SHP77 treated with DMSO at 0.1 percent for 48 hours (cell line): ENCODE results near the gene SLC25A33.
"Not testable (repeated sequence)": the region's sequence is repeated elsewhere in the genome, so short reads cannot be mapped to it uniquely, and the experiment has no call there.

Source experiments
- DNase-seq: peaks from one replicate; lab custom pipeline; 2025; lab: John Stamatoyannopoulos, UW

SLC25A33 gene

DNA sequence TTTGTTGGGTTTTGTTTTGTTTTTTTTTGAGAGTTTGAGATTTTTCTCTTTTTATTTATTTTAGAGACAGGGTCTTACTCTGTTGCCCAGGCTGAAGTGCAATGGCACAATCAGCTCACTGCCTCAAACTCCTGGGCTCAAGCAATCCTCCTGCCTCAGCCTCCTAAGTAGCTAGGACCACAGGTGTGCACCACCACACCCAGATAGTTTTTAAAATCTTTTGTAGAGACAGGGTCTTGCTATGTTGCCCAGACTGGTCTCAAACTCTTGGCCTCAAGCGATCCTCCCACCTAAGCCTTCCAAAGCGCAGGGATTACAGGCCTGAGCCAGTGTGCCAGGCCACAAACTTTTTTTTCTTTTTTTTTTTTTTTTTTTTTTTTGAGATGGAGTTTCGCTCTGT lies 85.8 kb downstream of the SLC25A33 start:
- DNase-seq, result not testable (repeated sequence)

- DNase-seq, result no peak
Observed at GRCh38 chr1:9626201-9626608, 86.9 kb downstream of the SLC25A33 start.

- DNase-seq, result no peak
Observed at GRCh38 chr1:9628541-9629444, 89.5 kb downstream of the SLC25A33 start.

DNA sequence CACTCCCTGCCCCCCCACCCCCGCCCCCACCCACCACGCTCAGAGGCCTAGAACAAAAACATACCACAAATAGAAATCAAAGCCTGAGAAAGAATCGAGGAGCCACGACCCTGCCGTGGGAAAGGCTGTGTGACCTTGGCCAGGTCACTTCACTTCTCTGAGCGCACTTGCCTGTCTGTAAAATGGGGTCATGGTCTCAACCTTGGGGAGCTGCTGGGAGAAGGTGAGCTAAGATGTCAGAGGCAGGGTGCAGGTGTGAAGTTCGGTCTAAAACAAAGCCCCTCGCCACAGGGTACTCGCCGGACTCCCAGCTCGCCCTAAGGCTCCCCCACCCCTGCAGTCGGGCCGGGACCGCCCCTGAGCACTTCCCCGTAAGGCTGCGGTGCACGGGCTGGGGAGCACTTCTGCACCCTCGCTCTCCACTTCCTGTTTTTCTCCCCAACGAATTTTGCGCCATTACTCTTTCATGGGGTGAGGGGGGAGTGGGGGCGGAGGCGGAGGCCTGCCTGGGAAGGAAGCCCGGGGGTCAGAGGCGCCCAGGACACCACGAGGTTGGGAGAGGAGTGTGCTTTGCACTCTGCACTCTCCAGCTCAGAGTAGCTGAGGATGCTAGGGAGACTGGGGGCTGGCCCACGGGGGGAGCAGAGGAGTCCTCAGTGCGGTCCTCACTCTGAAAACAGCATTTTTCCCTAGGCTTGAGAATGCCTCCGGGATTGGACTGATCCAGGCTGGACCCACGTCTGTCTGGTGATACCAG lies 90.4 kb downstream of the SLC25A33 start:
- DNase-seq, result no peak

DNA sequence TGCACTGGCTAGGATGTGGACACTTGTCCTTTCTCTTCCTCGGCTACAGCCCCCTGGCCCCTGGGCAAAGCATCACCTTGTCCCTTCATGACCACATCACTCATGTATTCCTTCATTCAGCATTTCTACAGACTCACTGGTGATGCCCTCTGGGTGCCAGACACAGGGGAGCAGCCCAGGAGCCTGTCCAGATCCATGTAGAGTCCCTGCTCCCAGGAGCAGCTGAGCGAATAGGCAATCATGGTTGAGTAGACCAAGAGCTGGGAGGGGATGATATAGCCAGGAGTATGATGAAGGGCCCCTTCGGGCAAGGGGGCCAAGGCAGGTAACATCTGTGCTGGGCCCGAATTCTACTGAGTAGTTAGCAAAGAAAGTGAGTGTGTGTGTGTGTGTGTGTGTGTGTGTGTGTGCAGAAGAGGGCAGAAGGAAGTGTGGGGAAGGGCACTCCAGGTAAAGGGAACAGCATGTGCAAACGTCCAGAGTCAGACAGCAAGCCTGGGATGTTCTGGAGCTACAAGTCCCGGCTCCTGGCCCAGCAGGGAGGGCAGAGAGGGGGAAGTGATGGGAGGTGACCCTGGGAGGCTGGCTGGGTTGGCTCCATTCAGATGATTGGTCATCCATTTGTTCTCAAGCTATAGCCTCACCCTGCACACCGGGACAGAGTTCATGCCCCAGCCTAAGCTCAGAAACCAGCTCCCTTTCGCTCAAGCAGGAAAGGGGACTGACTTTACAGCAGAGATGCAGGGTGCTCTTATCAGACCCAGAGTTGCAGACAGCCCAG lies 91.3 kb downstream of the SLC25A33 start:
- DNase-seq, result no peak

DNA sequence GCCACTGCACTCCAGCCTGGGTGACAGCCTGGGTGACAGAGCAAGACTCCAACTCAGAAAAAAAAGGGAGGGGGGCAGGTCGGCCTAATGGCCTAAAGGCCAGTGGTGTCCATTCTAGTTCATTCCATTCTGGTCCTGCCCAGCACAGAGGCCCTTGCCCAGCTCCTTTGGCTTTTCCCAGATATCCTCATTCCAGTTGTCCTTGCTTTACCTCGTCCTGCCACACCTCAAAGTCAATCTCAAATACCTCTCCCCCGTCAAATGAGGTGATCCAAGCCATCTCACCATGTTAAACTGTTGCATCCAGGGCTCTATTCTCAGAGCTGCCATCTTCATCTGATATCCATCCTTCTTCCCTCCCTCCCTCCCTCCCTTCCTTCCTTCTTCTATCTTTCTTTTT lies 92.3 kb downstream of the SLC25A33 start:
- DNase-seq, result no peak

DNA sequence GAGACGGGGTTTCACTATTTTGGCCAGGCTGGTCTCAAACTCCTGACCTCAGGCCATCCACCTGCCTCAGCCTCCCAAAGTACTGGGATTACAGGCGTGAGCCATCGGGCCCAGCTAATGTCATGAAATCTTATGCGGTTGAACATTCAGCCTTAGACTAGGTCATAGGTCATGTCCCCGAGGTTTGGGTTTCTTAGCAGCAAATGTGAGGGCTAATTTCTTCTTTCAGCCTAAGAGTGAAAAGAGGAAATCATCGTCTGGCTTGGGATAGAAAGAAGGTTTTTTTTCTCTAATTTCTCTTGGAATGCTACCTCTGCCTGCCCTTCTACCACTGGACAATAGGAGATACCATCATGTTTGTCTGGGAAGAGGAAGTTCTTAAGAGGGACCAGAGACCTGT lies 94.2 kb downstream of the SLC25A33 start:
- no peak for DNase-seq

GRCh38 chr1:9634582-9634981 lies 95.3 kb downstream of the SLC25A33 start:
- no peak for DNase-seq
